COR-L47 (cell line): ENCODE results near the gene TTBK1.

Experiments
- DNase-seq: peaks from one replicate; lab custom pipeline; 2025; lab: John Stamatoyannopoulos, UW

The TTBK1 gene

DNA sequence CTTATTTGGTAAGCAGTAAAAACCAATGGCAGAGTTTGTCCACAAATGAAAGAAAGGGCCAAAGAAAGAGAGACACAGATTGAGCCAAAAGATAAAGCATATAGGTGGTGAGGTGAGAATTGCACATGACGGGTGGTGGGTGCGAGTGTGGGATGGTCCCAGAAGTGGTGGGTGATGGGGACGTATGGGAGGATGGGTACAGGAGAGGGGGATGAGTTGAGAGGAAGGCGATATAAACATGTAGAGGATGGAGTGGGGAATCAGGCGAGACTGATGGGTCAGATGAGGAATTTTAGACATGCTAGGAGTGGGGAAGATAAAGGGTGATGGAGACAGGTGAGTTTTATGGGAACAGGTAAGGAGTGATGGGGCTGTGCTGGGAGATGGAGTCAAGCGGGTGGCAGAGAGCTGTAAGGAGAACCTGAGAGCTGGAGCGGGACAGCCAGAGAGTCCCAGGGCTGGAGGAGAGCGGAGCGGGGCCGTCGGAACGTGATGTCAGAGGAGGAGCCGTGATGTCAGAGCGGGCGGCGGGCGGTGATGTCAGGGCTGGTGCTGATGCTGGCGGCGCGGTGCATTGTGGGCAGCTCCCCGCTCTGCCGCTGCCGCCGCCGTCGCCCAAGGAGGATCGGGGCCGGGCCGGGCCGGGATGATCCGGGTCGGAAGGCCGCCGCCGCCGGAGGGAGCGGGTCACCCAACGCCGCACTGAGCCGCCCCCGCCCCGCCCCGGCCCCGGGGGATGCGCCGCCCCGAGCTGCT, at the start of gene TTBK1:
Gene TTBK1 (plus strand): TSS at position 574 of the 756 bp plus-strand sequence. CDS start 3,180 bp downstream, outside the sequence.
- peak; percentile 50 for DNase-seq

DNA sequence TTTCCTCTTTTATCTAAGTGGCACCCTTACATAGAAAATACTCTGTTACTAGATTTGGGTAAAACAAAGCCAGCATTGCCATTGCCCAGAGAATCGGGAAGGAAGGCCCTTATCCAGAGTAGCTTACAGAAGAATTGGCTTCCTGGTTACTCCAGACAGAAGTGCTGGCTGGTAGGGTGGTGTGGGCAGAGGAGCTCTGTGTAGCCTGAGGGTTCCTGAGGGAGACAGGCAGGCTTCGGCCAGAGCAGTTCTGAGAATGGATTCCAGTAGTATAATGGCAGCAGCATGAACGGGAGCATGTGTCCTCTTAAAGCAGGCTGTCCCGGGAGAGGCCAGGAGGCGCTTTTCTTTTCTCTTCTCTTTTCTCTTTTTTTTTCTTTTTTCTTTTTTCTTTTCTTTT, 49.4 kb upstream of the TTBK1 start:
- DNase-seq, result no peak

DNA sequence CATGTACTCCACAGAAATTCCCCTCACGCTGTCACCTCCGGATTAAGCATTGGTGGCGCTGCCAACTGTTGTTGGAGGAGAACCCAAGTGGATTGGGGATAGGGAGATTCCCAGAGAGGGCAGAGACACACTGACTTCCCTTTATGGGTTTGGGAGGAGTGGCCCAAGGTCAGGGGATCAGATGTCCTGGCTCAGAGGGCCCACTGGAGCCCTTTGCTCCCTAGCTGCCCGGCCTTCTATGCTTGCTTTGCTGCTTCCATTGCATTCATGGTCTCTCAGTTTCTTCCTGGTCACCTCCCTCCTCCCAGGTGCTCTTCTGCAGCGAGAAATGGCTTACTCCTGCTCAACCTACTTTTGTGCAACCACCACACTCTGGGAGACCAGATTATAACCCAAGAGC, 46.9 kb upstream of the TTBK1 start:
- DNase-seq, result no peak

DNA sequence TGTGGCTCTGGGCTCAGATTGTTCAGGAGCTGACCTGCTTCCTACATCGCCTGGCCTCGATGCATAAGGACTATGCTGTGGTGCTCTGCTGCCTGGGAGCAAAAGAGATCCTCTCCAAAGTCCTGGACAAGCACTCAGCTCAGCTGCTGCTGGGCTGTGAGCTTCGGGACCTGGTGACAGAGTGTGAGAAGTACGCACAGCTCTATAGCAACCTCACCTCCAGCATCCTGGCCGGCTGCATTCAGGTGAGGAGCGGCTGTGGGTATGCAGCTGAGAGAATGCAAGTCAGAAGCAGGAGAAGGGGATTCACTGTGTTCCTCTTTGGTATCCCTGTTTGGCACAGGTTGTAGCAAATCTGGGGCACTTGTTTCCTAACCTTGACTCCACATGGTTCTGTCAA, 43.4 kb upstream of the TTBK1 start:
- no peak for DNase-seq

GRCh38 chr6:43200541-43200940, 42.7 kb upstream of the TTBK1 start:
- no peak for DNase-seq

DNA sequence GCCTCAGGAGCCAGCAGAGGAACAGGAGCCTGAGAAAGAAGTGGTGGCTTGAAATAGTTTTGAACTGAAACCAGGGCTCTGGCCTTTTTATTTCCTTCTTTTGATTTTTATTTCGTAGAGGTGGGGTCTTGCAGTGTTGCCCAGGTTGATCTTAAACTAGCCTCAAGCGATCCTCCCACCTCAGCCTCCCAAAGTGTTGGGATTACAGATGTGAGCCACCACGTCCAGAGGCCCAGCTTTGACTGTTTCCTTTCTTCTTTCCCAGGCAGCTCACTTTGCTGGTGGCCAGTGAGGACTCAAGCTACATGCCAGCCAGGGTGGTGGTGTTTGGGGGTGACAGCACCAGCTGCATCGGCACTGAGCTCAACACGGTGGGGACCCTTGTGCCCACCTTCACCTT, 40.8 kb upstream of the TTBK1 start:
- no peak for DNase-seq

- DNase-seq, result no peak
Observed at GRCh38 chr6:43203029-43203717, 40.1 kb upstream of the TTBK1 start.

DNA sequence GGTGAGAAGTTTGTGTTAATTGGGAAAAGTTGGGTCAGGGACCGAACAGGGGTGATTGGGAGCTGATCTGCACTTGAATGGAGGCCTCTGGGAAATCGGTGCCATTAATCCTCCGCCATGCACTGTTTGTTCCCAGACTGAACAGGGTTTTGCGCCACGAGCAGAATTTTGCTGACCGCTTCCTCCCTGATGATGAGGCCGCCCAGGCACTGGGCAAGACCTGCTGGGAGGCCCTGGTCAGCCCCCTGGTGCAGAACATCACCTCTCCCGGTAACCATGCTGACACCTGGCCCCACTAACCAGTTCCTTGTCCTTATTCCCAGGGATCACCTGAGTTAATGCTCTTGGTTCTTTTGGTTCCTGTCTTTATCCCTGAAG, 39.6 kb upstream of the TTBK1 start:
- DNase-seq, result no peak

DNA sequence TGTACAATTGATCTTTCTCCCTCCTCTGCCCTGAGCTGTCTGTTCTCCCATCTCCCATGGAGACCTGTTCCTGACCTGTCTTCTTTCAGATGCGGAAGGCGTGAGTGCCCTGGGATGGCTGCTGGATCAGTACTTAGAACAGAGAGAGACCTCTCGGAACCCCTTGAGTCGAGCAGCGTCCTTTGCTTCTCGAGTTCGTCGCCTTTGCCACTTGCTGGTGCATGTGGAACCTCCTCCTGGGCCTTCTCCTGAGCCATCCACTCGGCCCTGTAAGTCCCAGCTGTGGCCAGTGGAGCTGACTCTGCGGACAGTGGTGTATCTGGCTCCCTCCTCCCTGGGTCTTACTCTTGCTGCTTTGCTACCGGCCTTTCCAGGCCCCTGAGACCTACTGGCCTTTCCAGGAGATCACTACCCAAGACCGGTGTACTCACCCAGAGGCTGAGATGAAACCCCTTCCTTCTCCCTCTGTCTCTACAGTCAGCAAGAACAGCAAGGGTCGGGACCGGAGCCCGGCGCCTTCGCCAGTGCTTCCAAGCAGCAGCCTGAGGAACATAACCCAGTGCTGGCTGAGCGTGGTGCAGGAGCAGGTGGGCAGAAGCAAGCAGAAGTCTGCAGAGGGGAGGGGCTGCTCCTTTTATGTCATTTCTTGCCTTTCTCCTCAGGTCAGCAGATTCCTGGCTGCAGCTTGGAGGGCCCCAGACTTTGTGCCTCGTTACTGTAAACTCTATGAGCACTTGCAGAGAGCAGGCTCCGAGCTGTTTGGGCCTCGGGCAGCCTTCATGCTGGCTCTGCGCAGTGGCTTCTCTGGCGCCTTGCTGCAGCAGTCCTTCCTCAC, 38.8 kb upstream of the TTBK1 start:
- no peak for DNase-seq

- DNase-seq, result no peak
Observed at GRCh38 chr6:43205849-43206248, 37.4 kb upstream of the TTBK1 start.

DNA sequence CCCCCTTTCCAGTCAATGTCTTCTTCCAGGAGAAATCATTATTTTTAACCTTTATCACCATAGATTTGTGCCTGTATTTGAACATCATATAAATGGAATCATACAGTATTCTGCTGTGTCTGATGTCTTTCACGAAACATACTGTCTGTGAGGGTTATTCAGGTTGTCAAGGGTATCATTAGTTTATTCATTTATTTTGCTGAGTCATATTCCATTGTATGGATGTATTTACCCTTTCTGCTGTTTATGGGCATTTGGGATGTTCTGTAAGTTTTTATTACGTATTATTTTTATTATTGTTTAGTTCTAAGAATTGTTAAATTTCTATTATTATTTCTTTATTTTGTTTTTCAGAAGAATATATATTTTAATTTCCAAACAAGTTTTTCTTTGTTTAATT, 36.0 kb upstream of the TTBK1 start:
- DNase-seq, result no peak

DNA sequence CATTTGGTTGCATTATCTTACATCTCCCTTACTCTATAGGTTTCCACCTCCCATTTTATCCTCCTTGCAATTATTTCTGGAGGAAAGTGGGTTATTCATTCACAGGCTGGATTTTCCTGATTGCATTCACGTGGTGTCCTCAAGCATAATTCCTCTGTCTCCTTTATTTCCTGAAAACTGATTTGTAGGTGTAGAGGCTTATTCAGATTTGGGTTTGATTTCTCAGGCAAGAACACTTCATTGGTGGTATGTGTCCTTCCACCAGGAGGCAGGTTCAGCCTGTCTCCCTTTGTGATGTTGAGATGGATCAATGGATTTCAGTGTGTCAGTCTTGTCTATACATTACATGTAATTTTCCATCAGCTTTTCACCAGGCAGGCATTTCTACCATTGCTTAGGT, 31.3 kb upstream of the TTBK1 start:
- no peak for DNase-seq

DNA sequence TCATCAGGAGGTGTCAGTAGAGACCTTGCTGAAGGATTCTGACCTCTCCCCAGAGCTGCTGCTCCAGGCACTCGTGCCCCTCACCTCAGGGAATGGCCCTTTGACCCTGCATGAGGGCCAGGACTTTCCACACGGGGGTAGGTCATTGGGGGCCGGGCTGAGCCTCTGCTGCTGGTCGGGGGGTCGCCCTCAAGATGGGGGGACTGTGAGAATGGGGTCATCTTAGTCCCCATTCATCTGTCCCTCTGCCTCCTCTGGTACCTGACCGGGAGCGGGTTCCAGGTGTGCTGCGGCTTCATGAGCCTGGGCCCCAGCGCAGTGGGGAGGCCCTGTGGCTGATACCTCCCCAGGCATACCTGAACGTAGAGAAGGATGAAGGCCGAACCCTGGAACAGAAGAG, 29.9 kb upstream of the TTBK1 start:
- no peak for DNase-seq

- DNase-seq, result no peak
Observed at GRCh38 chr6:43215066-43215465, 28.2 kb upstream of the TTBK1 start.

- no peak for DNase-seq
Observed at GRCh38 chr6:43216200-43216599, 27.1 kb upstream of the TTBK1 start.

DNA sequence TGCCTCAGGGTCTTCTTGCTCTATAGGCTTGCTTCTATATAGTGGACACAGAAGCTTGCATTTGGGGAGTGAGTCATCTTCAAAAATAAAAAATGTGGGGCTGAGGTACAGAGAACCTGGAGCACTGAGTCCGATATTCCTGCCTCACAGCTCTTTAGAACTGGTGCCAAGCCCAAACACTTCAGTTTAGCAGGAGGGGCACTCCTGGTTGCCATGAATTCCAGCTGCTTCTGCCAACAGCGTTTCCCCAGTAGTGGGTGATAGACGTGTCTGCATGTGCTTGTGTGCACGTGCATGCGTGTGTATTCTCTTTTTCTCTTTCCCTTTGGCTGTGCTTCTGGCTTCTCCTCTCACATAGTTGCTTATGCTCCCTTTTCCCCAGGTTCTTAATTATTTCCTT, 25.9 kb upstream of the TTBK1 start:
- no peak for DNase-seq

GRCh38 chr6:43219119-43219518, 24.2 kb upstream of the TTBK1 start:
- no peak for DNase-seq

GRCh38 chr6:43219814-43220213, 23.5 kb upstream of the TTBK1 start:
- no peak for DNase-seq

- DNase-seq, result no peak
Observed at GRCh38 chr6:43220439-43220951, 22.8 kb upstream of the TTBK1 start.

GRCh38 chr6:43221046-43221972, 22.0 kb upstream of the TTBK1 start:
- no peak for DNase-seq

GRCh38 chr6:43222418-43223059, 20.7 kb upstream of the TTBK1 start:
- no peak for DNase-seq
